ENCODE data around the gene CCDC54.

GRCh38 chr3:107347751-107348150 is 29.5 kb upstream of the CCDC54 start:
- TF ChIP-seq GATA1 (IDR thresholded peaks at IDR 0.05; ENCODE audit: low read depth, low read length) = no peak
- no peak for TF ChIP-seq POLR2A (IDR thresholded peaks at IDR 0.05; ENCODE audit: low read length)
